Upper lobe of left lung (tissue), 4 donors: Measurements from ENCODE around the gene DLK1.

ENCODE experiments used
- CTCF ChIP-seq, 6 experiments: fragments of 450-650 bp in 4 of 6; fragments of 200-600 bp in 2 of 6; sonication (generic) in 2 of 6; IDR thresholded peaks; one replicate each; pipeline ENCODE4 v1.5.1; 2016 to 2019; ENCODE audit warnings: antibody characterized with exemption in 6 of 6
- EP300 ChIP-seq, 4 donors: sonication (generic); formaldehyde crosslinking; IDR thresholded peaks; one replicate each; pipeline ENCODE4 v1.5.1; 2017; ENCODE audit warnings: antibody characterized with exemption in 4 of 4, control low read depth in 2 of 4
- POLR2AphosphoS5 ChIP-seq, 2 donors: sonication (generic); formaldehyde crosslinking; IDR thresholded peaks; one replicate each; pipeline ENCODE4 v1.5.1; 2017; ENCODE audit warnings: antibody characterized with exemption in 2 of 2

DNA sequence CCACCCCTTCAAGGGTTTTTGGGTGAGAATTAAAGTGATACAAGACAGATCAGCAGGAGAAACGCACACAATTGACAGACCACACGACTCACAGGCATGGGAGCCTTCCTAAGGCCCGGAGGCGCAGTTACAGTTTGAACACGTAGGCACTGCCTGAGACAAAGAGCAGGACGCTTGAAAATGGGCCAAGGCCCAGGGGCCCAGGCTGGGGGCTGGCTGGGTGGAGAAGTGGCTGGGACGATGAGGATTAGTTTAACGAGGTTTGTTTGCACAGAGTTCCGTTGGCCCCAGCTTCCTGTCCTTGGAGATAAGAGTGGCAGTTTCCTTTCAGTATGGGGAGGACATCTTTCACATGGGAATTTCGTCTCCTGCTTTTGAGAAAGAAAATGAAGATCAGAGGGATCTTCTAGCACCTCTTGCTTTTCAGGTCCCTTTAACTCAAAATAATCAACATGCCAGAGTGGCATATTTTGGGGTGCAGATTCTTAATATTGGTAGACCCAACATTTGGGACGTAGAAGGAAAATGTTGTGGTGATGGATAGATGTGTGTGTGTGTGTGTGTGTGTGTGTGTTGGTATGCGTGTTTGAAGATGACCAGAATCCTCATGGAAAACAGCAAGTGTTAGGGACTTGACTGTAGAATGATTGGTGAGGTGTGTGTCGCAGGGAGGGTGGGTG lies 44.6 kb downstream of the DLK1 start:
- TF ChIP-seq CTCF (IDR thresholded peaks at IDR 0.05) (no peak), EP300 (IDR thresholded peaks at IDR 0.05) (no peak), POLR2AphosphoS5 (IDR thresholded peaks at IDR 0.05) (no peak)
